GM23338 (cell line): ENCODE data around the gene UHRF1. TPM values are rescaled to one million over a fixed set of nuclear protein-coding genes. Genes with fewer than 3 reads are reported as not detected.

Experiments
- ATAC-seq: fragments of 200-7000 bp; cut with Tn5 transposase; 3 replicates; pipeline ENCODE4 v1.9.1; 2020
- DNase-seq: peaks from one replicate; pipeline ENCODE4 v3.0.0-alpha.2; 2015; ENCODE audit warnings: low spot score
- H2AFZ ChIP-seq: fragments of 200-600 bp; sonication (generic); 2 replicates; pipeline ENCODE4 v1.8.0; 2016; ENCODE audit warnings: antibody characterized with exemption, mild to moderate bottlenecking, moderate library complexity
- H3F3A ChIP-seq: fragments of 200-600 bp; sonication (generic); replicated peaks from 2 replicates; pipeline ENCODE4 v1.8.0; 2017; ENCODE audit warnings: antibody characterized with exemption, mixed run types, low read depth
- H3K27ac ChIP-seq: fragments of 200-600 bp; sonication (generic); 2 replicates; pipeline ENCODE4 v1.6.1; 2016; ENCODE audit warnings: low read depth
- H3K27me3 ChIP-seq: fragments of 200-600 bp; sonication (generic); 2 replicates; pipeline ENCODE4 v1.8.0; 2016; ENCODE audit warnings: mild to moderate bottlenecking, mixed run types, moderate library complexity; ENCODE audit not compliant: insufficient read depth
- H3K36me3 ChIP-seq: fragments of 200-600 bp; sonication (generic); 2 replicates; pipeline ENCODE4 v1.8.0; 2016; ENCODE audit warnings: mild to moderate bottlenecking; ENCODE audit not compliant: insufficient read depth
- H3K4me1 ChIP-seq: fragments of 200-600 bp; sonication (generic); 2 replicates; pipeline ENCODE4 v1.8.0; 2016; ENCODE audit warnings: mild to moderate bottlenecking, moderate library complexity; ENCODE audit not compliant: insufficient read depth
- H3K4me2 ChIP-seq: fragments of 200-600 bp; sonication (generic); 2 replicates; pipeline ENCODE4 v1.7.1; 2017; ENCODE audit warnings: mixed run types
- H3K4me3 ChIP-seq: fragments of 200-600 bp; sonication (generic); 2 replicates; pipeline ENCODE4 v1.6.1; 2016; ENCODE audit warnings: mixed run types
- H3K79me2 ChIP-seq: fragments of 200-600 bp; sonication (generic); replicated peaks from 2 replicates; pipeline ENCODE4 v1.8.0; 2017; ENCODE audit warnings: mild to moderate bottlenecking; ENCODE audit not compliant: insufficient read depth
- H3K9me2 ChIP-seq: fragments of 200-600 bp; sonication (generic); 2 replicates; pipeline ENCODE4 v1.8.0; 2017; ENCODE audit not compliant: insufficient read depth
- H4K20me1 ChIP-seq: fragments of 200-600 bp; sonication (generic); replicated peaks from 2 replicates; pipeline ENCODE4 v1.8.0; 2017; ENCODE audit warnings: mild to moderate bottlenecking; ENCODE audit not compliant: insufficient read depth
- H3K27ac Mint-ChIP-seq: 2 replicates; pipeline ENCODE4 v1.8.0; 2020; ENCODE audit warnings: inconsistent platforms, mild to moderate bottlenecking, moderate library complexity, mixed read lengths
- H3K27me3 Mint-ChIP-seq: 3 replicates; pipeline ENCODE4 v1.8.0; 2022; ENCODE audit warnings: low read depth, mild to moderate bottlenecking, moderate library complexity, mixed read lengths, inconsistent platforms; ENCODE audit not compliant: insufficient read depth, poor library complexity
- H3K36me3 Mint-ChIP-seq: 3 replicates; pipeline ENCODE4 v1.8.0; 2021; ENCODE audit warnings: low read depth, mild to moderate bottlenecking, inconsistent platforms, moderate library complexity, mixed read lengths
- H3K4me1 Mint-ChIP-seq: 3 replicates; pipeline ENCODE4 v1.8.0; 2020; ENCODE audit warnings: mild to moderate bottlenecking, inconsistent platforms, mixed read lengths
- H3K4me3 Mint-ChIP-seq: 3 replicates; pipeline ENCODE4 v1.8.0; 2021; ENCODE audit warnings: moderate library complexity, mild to moderate bottlenecking, inconsistent platforms, mixed read lengths
- H3K9me3 Mint-ChIP-seq: 3 replicates; pipeline ENCODE4 v1.8.0; 2020; ENCODE audit warnings: moderate library complexity, mild to moderate bottlenecking, inconsistent platforms, mixed read lengths
- CREB1 ChIP-seq: fragments of 250-450 bp; sonication (Bioruptor Pico); IDR thresholded peaks from 2 replicates; pipeline ENCODE4 v1.5.0; 2020; ENCODE audit warnings: low read depth, mild to moderate bottlenecking, moderate library complexity
- JUNB ChIP-seq: IDR thresholded peaks from one replicate; pipeline ENCODE4 v1.6.1; 2016; ENCODE audit warnings: antibody characterized with exemption; ENCODE audit not compliant: unreplicated experiment
- POLR2AphosphoS5 ChIP-seq: IDR thresholded peaks from 2 replicates; pipeline ENCODE4 v1.6.1; 2016; ENCODE audit warnings: antibody characterized with exemption, low read depth
- ZNF114 ChIP-seq: fragments of 250-450 bp; sonication (Bioruptor Pico); IDR thresholded peaks from 2 replicates; pipeline ENCODE4 v1.5.0; 2020; ENCODE audit warnings: mild to moderate bottlenecking, moderate library complexity
- ZNF331 ChIP-seq: fragments of 250-450 bp; sonication (Bioruptor Pico); IDR thresholded peaks from 2 replicates; pipeline ENCODE4 v1.5.0; 2020; ENCODE audit warnings: low read depth, mild to moderate bottlenecking, moderate library complexity
- ZNF462 ChIP-seq: fragments of 250-450 bp; sonication (Bioruptor Pico); IDR thresholded peaks from 2 replicates; pipeline ENCODE4 v1.5.0; 2020; ENCODE audit warnings: mild to moderate bottlenecking, moderate library complexity
- polyA plus RNA-seq: library from polyadenylated mRNA; unstranded; fragments of >200 nt; fragmentation: Nextera tagmentation; extraction: Ambion mirVana; gene quantifications from 2 replicates; pipeline ENCODE4 v1.2.1, GENCODE V29; 2016
- total RNA-seq: library from RNA; depleted of rRNA; stranded (reverse); fragments of >200 nt; shearing (Covaris generic); gene quantifications from 2 replicates; pipeline ENCODE4 v1.2.3, GENCODE V29; 2014

UHRF1 gene
- total and polyA plus RNA-seq, 2 experiments from 2014 or later: 20.3 to 45.7 TPM

- no peaks in the 10 kb centered on the region for H3K36me3 ChIP-seq
- TF ChIP-seq ZNF462: no peak
- TF ChIP-seq ZNF331: no peak
- no peak for TF ChIP-seq POLR2AphosphoS5
- TF ChIP-seq JUNB: no peak
- no peak for TF ChIP-seq ZNF114
- H3K9me2 ChIP-seq: no peaks in the 10 kb centered on the region
- peaks cover 15% of the 10 kb centered on the region for H3K27me3 Mint-ChIP-seq
- H3K27ac Mint-ChIP-seq: no peak within 1 kb of the TSS
- DNase-seq (no peak), ATAC-seq (no peak)
- H3K9me3 Mint-ChIP-seq: no peaks in the 10 kb centered on the region
- H3F3A ChIP-seq: 0 out of 2 replicates have a peak, but pooled peaks cover under 1% of the 10 kb centered on the region
- no peaks in the 10 kb centered on the region for H3K4me1 ChIP-seq
- no peak within 1 kb of the TSS for H2AFZ ChIP-seq
- no peak within 1 kb of the TSS for H3K27ac ChIP-seq
- no peaks in the 10 kb centered on the region for H3K79me2 ChIP-seq
- no peak within 1 kb of the TSS for H3K4me2 ChIP-seq
- no peaks in the 10 kb centered on the region for H3K36me3 Mint-ChIP-seq
- H3K4me1 Mint-ChIP-seq: no peaks in the 10 kb centered on the region
- no peaks in the 10 kb centered on the region for H4K20me1 ChIP-seq
- H3K4me3 ChIP-seq: no peak within 1 kb of the TSS
- H3K4me3 Mint-ChIP-seq: no peak within 1 kb of the TSS; the same call in 2 of the 3 replicates
- H3K27me3 ChIP-seq: peaks cover 14% of the 10 kb centered on the region; the same call in 1 of the 2 replicates
Observed at GRCh38 chr19:4902796-4903195, 6.5 kb upstream of the UHRF1 start, which contains the start of gene ARRDC5. Gene ARRDC5 (minus strand): TSS chr19:4902896. CDS start chr19:4902825, 71 bp downstream.

DNA sequence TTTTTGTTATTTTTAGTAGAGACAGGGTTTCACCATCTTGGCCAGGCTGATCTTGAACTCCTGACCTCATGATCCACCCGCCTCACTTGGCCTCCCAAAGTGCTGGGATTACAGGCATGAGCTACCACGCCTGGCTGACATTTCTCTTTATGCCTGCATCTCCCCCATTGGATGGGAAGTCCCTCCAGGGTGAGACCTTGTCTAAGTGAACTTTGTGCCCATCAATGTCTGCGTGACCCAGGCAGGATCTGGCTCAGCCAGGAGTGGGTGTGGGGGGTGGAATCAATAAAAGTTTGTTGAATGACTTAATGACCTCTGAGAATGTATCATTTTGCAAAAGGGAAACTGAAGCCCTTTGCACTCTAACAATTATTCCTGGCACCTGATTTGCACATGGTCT lies 4.8 kb upstream of the UHRF1 start:
- peaks cover 20% of the 10 kb centered on the region; the same call in 1 of the 2 replicates for H3K27me3 ChIP-seq
- Mint-ChIP-seq H3K27me3 (peaks cover 16% of the 10 kb centered on the region), H3K9me3 (no peaks in the 10 kb centered on the region), H3K27ac (no peak overlapping the region), H3K4me1 (peaks cover 5% of the 10 kb centered on the region), H3K36me3 (no peaks in the 10 kb centered on the region), H3K4me3 (no peak overlapping the region)
- 0 out of 2 replicates have a peak, but pooled peaks cover 8% of the 10 kb centered on the region for H3K4me1 ChIP-seq
- H2AFZ ChIP-seq: no peak overlapping the region
- no peaks in the 10 kb centered on the region for H4K20me1 ChIP-seq
- H3K4me3 ChIP-seq: no peak overlapping the region
- TF ChIP-seq ZNF331 (no peak), CREB1 (no peak), ZNF114 (no peak), JUNB (no peak)
- ATAC-seq (no peak), DNase-seq (no peak)
- no peak overlapping the region for H3K27ac ChIP-seq
- no peaks in the 10 kb centered on the region for H3K36me3 ChIP-seq
- H3K79me2 ChIP-seq: no peaks in the 10 kb centered on the region
- H3F3A ChIP-seq: peaks cover 10% of the 10 kb centered on the region; the same call in 1 of the 2 replicates
- no peak overlapping the region for H3K4me2 ChIP-seq
- H3K9me2 ChIP-seq: no peaks in the 10 kb centered on the region
